Muscle of leg (tissue), 11 donors: ENCODE results near the gene OXER1. TPM values are rescaled to one million over a fixed set of nuclear protein-coding genes. Genes with fewer than 3 reads are reported as not detected.

Experiments
- DNase-seq: peaks from one replicate; pipeline ENCODE4 v3.0.0; 2013
- H3K27ac ChIP-seq: one replicate; pipeline ENCODE4 v1.5.1; 2013; ENCODE audit warnings: mild to moderate bottlenecking, low read length, control low read depth
- H3K27me3 ChIP-seq: one replicate; pipeline ENCODE4 v1.6.1; 2013; ENCODE audit warnings: low read length; ENCODE audit not compliant: control insufficient read depth, insufficient read depth
- H3K36me3 ChIP-seq: one replicate; pipeline ENCODE4 v1.6.1; 2013; ENCODE audit warnings: low read length; ENCODE audit not compliant: control insufficient read depth, insufficient read depth
- H3K4me1 ChIP-seq: one replicate; pipeline ENCODE4 v1.6.1; 2013; ENCODE audit warnings: low read length; ENCODE audit not compliant: control insufficient read depth, insufficient read depth
- H3K4me3 ChIP-seq: one replicate; pipeline ENCODE4 v1.5.1; 2013; ENCODE audit warnings: low read length, control low read depth
- H3K9me3 ChIP-seq: replicated peaks from 2 replicates; pipeline ENCODE4 v1.6.1; 2013; ENCODE audit warnings: low read depth, low read length; ENCODE audit not compliant: control insufficient read depth
- WGBS: methylation state at CpG from one replicate; pipeline ENCODE4 v1.1.5; 2013; ENCODE audit warnings: missing lambda C conversion rate; ENCODE audit not compliant: insufficient coverage; 5-methylcytosine and 5-hydroxymethylcytosine counted together
- polyA plus RNA-seq, 8 donors: library from polyadenylated mRNA; unstranded; fragments of 120-200 nt; gene quantifications; one replicate each; pipeline versions ENCODE4 v1.2.1 to v1.2.3, GENCODE V29; 2013; ENCODE audit warnings: inconsistent platforms in 1 of 8, low replicate concordance in 1 of 8; ENCODE audit not compliant: insufficient read length in 8 of 8, insufficient read depth in 1 of 8
- total RNA-seq: library from RNA; stranded (reverse); fragments of 120-200 nt; gene quantifications from one replicate; pipeline ENCODE4 v1.2.4, GENCODE V29; 2013

OXER1 gene
- total and polyA plus RNA-seq, 9 donors, result 2.2 to 9.2 (median 6.2) TPM

DNA sequence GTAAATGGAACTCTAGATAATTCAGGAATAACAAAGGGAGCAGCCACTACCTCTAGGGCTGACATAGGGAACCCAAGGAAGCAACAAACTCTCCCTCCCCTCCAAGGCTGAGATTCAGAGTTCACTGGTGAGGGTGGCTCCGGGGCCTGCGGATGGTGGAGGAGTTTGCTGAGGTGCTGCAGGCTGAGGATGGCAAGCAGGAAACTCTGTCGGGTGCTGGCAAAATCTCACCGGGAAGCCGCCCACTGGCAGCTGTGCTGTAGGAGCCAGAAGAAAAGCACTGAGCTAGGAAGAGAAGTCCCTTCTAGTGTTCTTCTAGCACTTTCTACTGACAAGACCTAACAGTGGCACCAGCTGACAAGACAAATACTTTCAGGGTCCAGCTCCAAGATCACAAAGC lies 41.0 kb upstream of the OXER1 start:
- Histone ChIP-seq H3K27me3 (no peaks in the 10 kb centered on the region), H3K4me3 (no peak overlapping the region), H3K36me3 (no peaks in the 10 kb centered on the region), H3K27ac (no peak overlapping the region), H3K4me1 (peaks cover 23% of the 10 kb centered on the region), H3K9me3 (no peaks in the 10 kb centered on the region)
- WGBS, result 67% methylated on average over 3 of the region's 5 CpGs
- DNase-seq, result no peak

DNA sequence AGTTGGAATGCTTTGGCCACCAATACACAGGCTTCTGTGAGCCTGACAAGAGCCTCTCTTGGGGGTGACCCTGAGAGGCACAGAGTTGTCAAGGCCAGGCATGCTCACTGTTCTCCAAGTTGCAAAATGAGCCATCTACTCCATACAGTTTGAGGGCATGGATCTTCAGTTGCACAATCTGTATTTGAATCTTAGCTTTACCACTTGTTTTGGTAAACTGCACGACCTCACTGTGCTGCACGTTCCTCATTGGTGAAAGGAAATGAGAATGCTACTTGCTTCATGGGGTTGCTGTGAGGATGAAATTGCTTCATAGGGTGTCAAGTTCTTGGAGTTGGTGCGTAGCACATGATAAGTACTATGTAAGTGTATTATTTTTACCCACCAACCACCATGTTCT lies 40.4 kb upstream of the OXER1 start:
- no CpG with 5 or more reads among the region's 3 CpGs for WGBS
- no peaks in the 10 kb centered on the region for H3K9me3 ChIP-seq
- H3K27ac ChIP-seq, result no peak overlapping the region
- H3K36me3 ChIP-seq, result no peaks in the 10 kb centered on the region
- no peak for DNase-seq
- no peak overlapping the region for H3K4me3 ChIP-seq
- H3K4me1 ChIP-seq, result peaks cover 23% of the 10 kb centered on the region
- no peaks in the 10 kb centered on the region for H3K27me3 ChIP-seq

- WGBS, result 88% methylated on average over 4 of the region's 6 CpGs
- no peaks in the 10 kb centered on the region for H3K9me3 ChIP-seq
- no peaks in the 10 kb centered on the region for H3K27me3 ChIP-seq
- no peaks in the 10 kb centered on the region for H3K36me3 ChIP-seq
- no peak for DNase-seq
- H3K27ac ChIP-seq, result no peak overlapping the region
- no peak overlapping the region for H3K4me3 ChIP-seq
- H3K4me1 ChIP-seq, result peaks cover 15% of the 10 kb centered on the region
These were observed 38.2 kb upstream of the OXER1 start for GRCh38 chr2:42802150-42802549.

GRCh38 chr2:42801381-42801780 lies 37.4 kb upstream of the OXER1 start:
- WGBS, result 0% methylated on average over 1 of the region's 4 CpGs
- peak; percentile 47 for DNase-seq
- no peaks in the 10 kb centered on the region for H3K27me3 ChIP-seq
- H3K4me1 ChIP-seq, result peaks cover 13% of the 10 kb centered on the region
- no peaks in the 10 kb centered on the region for H3K36me3 ChIP-seq
- H3K9me3 ChIP-seq, result no peaks in the 10 kb centered on the region
- peak overlapping the region; percentile 8 for H3K27ac ChIP-seq
- H3K4me3 ChIP-seq, result no peak overlapping the region

GRCh38 chr2:42800981-42801380 lies 37.0 kb upstream of the OXER1 start:
- Histone ChIP-seq H3K27ac (peak overlapping the region; percentile 8), H3K9me3 (no peaks in the 10 kb centered on the region), H3K36me3 (no peaks in the 10 kb centered on the region), H3K27me3 (no peaks in the 10 kb centered on the region), H3K4me1 (peaks cover 13% of the 10 kb centered on the region), H3K4me3 (no peak overlapping the region)
- peak; percentile 62 for DNase-seq
- WGBS, result 0% methylated on average over 1 of the region's 2 CpGs

DNA sequence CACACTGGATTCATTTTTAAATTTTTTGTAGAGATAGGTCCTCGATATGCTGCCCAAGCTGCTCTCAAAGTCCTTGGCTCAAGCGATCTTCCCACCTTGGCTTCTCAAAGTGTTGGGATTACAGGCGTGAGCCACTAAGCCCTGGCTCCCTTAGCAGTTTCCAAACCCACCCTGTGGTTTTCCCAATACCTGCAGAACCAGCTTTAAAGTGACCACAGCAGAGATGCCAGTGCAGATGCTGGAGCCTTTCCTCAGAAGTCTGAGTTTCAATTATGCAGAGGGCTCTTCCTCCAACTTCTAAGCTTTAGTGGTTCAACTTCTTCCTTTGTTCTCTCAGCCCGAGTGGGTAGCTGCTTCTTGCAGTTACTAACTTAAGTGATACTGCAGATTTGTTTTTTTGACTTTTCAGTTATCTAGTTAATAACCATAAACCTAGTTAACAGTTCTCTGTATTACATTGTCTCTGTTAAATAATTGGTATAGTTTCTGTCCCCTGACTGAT lies 36.6 kb upstream of the OXER1 start:
- WGBS, result 88% methylated on average over 2 of the region's 4 CpGs
- peaks cover 15% of the 10 kb centered on the region for H3K4me1 ChIP-seq
- H3K9me3 ChIP-seq, result no peaks in the 10 kb centered on the region
- no peak for DNase-seq
- no peaks in the 10 kb centered on the region for H3K27me3 ChIP-seq
- peak overlapping the region; percentile 8 for H3K27ac ChIP-seq
- no peak overlapping the region for H3K4me3 ChIP-seq
- H3K36me3 ChIP-seq, result no peaks in the 10 kb centered on the region

- H3K4me1 ChIP-seq, result peaks cover 12% of the 10 kb centered on the region
- H3K9me3 ChIP-seq, result no peaks in the 10 kb centered on the region
- H3K36me3 ChIP-seq, result no peaks in the 10 kb centered on the region
- no peaks in the 10 kb centered on the region for H3K27me3 ChIP-seq
- no peak for DNase-seq
- H3K4me3 ChIP-seq, result no peak overlapping the region
- no CpG with 5 or more reads among the region's 4 CpGs for WGBS
- no peak overlapping the region for H3K27ac ChIP-seq
These were observed 35.9 kb upstream of the OXER1 start for GRCh38 chr2:42799881-42800280.

- DNase-seq, result no peak
- Histone ChIP-seq H3K4me1 (peaks cover 22% of the 10 kb centered on the region), H3K36me3 (no peaks in the 10 kb centered on the region), H3K27ac (no peak overlapping the region), H3K4me3 (no peak overlapping the region), H3K9me3 (no peaks in the 10 kb centered on the region), H3K27me3 (no peaks in the 10 kb centered on the region)
- 86% methylated on average over 5 of the region's 6 CpGs for WGBS
These were observed 33.3 kb upstream of the OXER1 start for GRCh38 chr2:42797281-42797680.

- WGBS, result no CpG with 5 or more reads among the region's 7 CpGs
- no peaks in the 10 kb centered on the region for H3K36me3 ChIP-seq
- H3K4me3 ChIP-seq, result no peak overlapping the region
- H3K27me3 ChIP-seq, result no peaks in the 10 kb centered on the region
- peak overlapping the region; percentile 53 for H3K27ac ChIP-seq
- peaks cover 25% of the 10 kb centered on the region for H3K4me1 ChIP-seq
- H3K9me3 ChIP-seq, result no peaks in the 10 kb centered on the region
- no peak for DNase-seq
These were observed 32.7 kb upstream of the OXER1 start for GRCh38 chr2:42796427-42797248.

DNA sequence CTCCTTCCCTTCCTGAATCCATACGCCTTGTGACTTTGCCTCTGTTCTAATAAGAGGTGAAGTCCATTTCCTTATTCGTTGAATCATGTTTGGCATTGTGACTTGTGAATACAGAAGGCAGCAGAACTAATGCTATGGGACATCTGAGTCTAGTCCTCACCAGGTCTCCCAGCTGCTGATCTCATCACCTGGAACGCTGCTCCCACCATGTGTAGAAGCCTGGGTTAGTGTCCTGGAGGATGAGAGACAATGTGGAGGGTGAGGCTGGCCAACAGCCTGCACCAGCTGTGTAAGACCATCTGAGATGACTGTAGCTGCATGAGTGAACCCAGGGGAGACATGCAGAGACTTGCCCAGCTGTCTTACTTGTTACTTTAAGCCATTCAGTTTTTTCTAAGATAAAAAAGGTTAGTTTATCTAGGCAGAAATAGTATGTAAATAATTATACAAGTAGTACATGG lies 31.9 kb upstream of the OXER1 start:
- Histone ChIP-seq H3K4me1 (peaks cover 26% of the 10 kb centered on the region), H3K27ac (no peak overlapping the region), H3K27me3 (no peaks in the 10 kb centered on the region), H3K9me3 (no peaks in the 10 kb centered on the region), H3K36me3 (no peaks in the 10 kb centered on the region), H3K4me3 (no peak overlapping the region)
- 80% methylated on average over 1 of the region's 3 CpGs for WGBS
- DNase-seq, result peak; percentile 52
